ENCODE results near the gene MFSD2B.

Gene MFSD2B

DNA sequence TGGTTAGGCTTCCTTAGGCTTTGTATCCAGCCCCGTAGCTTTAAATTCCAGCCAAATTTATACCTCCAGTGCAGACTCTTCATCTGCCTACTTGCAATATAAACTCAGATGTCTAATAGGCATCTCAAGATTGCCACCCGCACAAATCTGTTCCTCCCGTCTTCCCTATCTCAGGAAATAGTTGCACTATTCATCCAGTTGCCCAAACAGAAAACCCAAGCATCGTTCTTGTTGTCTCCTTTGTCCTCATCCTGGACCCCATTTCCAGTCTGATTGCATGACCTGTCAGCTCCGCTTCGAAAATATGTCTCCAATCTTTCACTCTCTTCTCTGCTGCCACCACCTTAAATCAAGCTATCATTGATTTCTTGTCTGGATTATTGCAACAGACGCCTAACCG lies 41.9 kb downstream of the MFSD2B start:
- no peaks in the 10 kb centered on the region for H3K27me3 ChIP-seq (ENCODE audit: control insufficient read depth in 2 of 2, insufficient read depth in 2 of 2, low read length in 2 of 2)
- no peaks in the 10 kb centered on the region for H3K9me3 ChIP-seq (ENCODE audit: control insufficient read depth in 2 of 2, low read length in 2 of 2)
- H3K4me3 ChIP-seq (ENCODE audit: low read length in 2 of 2), result no peak overlapping the region
- H3K9ac ChIP-seq (ENCODE audit: low read depth in 1 of 2, low read length in 2 of 2), result no peak overlapping the region
- no peak overlapping the region for H3K27ac ChIP-seq (ENCODE audit: low read depth in 2 of 2, low read length in 2 of 2)
- no peaks in the 10 kb centered on the region for H3K36me3 ChIP-seq (ENCODE audit: control insufficient read depth in 2 of 2, insufficient read depth in 2 of 2, low read length in 2 of 2)
- peaks cover 5 to 6% of the 10 kb centered on the region in 2 donors for H3K4me1 ChIP-seq (ENCODE audit: control insufficient read depth in 2 of 2, insufficient read depth in 2 of 2, low read length in 2 of 2)

DNA sequence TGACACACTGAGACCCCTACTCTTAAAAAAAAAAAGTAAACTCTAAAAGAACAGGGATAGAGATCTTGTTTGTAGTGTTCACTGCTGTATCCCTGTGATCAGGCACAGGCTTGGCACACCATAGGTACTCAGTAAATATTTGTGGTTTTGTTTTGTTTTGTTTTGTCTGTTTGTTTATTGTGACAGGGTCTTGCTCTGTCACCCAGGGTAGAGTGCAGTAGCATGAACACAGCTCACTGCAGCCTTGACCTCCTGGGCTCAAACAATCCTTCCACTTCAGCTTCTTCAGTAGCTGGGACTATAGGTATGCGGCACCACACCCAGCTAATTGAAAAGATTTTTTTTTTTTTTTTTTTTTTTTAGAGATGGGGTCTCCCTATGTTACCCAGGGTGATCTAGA lies 43.1 kb downstream of the MFSD2B start:
- Histone ChIP-seq H3K9ac (ENCODE audit: low read depth in 1 of 2, low read length in 2 of 2) (no peak overlapping the region), H3K9me3 (ENCODE audit: control insufficient read depth in 2 of 2, low read length in 2 of 2) (no peaks in the 10 kb centered on the region), H3K27me3 (ENCODE audit: control insufficient read depth in 2 of 2, insufficient read depth in 2 of 2, low read length in 2 of 2) (no peaks in the 10 kb centered on the region), H3K4me3 (ENCODE audit: low read length in 2 of 2) (no peak overlapping the region), H3K36me3 (ENCODE audit: control insufficient read depth in 2 of 2, insufficient read depth in 2 of 2, low read length in 2 of 2) (no peaks in the 10 kb centered on the region), H3K27ac (ENCODE audit: low read depth in 2 of 2, low read length in 2 of 2) (no peak overlapping the region), H3K4me1 (ENCODE audit: control insufficient read depth in 2 of 2, insufficient read depth in 2 of 2, low read length in 2 of 2) (peaks cover 2 to 6% of the 10 kb centered on the region in 2 donors)

DNA sequence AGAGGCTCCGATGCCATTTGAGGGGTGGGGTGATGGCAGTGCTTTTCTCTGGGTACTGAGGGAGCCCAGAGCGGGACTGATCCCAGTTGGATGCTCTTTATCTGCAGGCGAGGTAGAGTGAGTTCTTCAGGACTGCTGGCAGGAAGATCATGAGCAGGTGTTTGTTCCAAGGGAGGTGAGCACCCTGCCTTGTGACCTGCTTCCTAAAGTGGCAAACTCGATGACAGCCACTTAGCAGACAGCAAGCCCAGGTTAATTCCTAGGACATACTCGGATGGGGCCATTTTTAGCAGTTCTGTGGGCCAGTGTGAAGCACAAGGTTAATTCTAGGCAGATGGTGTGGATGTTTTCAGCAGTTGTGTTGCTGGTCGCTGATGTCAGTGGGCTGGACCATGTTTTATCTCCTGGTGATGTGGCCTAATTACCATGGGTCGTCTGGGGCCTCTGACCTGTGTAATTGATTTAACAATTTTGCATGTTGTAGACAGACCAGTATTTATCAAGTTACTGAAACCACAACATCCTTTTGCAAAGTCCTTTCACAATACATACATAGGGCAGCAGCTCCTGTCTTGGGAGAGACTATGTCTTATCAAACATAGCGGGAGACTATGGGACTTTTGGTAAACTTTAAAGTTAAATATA lies 44.6 kb downstream of the MFSD2B start:
- H3K9me3 ChIP-seq (ENCODE audit: control insufficient read depth in 2 of 2, low read length in 2 of 2), result no peaks in the 10 kb centered on the region
- no peaks in the 10 kb centered on the region for H3K27me3 ChIP-seq (ENCODE audit: control insufficient read depth in 2 of 2, insufficient read depth in 2 of 2, low read length in 2 of 2)
- no peaks in the 10 kb centered on the region for H3K4me1 ChIP-seq (ENCODE audit: control insufficient read depth in 2 of 2, insufficient read depth in 2 of 2, low read length in 2 of 2)
- no peak overlapping the region for H3K9ac ChIP-seq (ENCODE audit: low read depth in 1 of 2, low read length in 2 of 2)
- H3K36me3 ChIP-seq (ENCODE audit: control insufficient read depth in 2 of 2, insufficient read depth in 2 of 2, low read length in 2 of 2), result no peaks in the 10 kb centered on the region
- no peak overlapping the region for H3K4me3 ChIP-seq (ENCODE audit: low read length in 2 of 2)
- no peak overlapping the region for H3K27ac ChIP-seq (ENCODE audit: low read depth in 2 of 2, low read length in 2 of 2)

DNA sequence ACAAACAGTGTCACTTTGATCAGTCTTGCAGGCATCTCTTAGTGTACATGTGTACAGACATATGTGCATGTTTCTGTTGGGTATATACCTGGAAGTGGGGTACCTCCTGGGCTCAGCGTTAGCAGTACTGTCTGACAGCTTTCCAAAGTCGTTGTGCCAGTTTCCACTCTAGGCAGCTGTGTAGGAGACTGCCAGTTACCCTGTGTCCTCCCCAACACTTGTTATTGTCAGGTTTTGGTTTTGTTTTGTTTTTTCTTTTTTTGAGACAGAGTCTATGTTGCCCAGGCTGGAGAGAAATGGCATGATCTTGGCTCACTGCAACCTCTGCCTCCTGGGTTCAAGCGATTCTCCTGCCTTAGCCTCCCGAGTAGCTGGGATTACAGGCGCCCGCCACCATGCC lies 45.9 kb downstream of the MFSD2B start:
- Histone ChIP-seq H3K4me1 (ENCODE audit: control insufficient read depth in 2 of 2, insufficient read depth in 2 of 2, low read length in 2 of 2) (no peaks in the 10 kb centered on the region), H3K9ac (ENCODE audit: low read depth in 1 of 2, low read length in 2 of 2) (no peak overlapping the region), H3K27ac (ENCODE audit: low read depth in 2 of 2, low read length in 2 of 2) (no peak overlapping the region), H3K9me3 (ENCODE audit: control insufficient read depth in 2 of 2, low read length in 2 of 2) (no peaks in the 10 kb centered on the region), H3K27me3 (ENCODE audit: control insufficient read depth in 2 of 2, insufficient read depth in 2 of 2, low read length in 2 of 2) (no peaks in the 10 kb centered on the region), H3K4me3 (ENCODE audit: low read length in 2 of 2) (no peak overlapping the region), H3K36me3 (ENCODE audit: control insufficient read depth in 2 of 2, insufficient read depth in 2 of 2, low read length in 2 of 2) (no peaks in the 10 kb centered on the region)

DNA sequence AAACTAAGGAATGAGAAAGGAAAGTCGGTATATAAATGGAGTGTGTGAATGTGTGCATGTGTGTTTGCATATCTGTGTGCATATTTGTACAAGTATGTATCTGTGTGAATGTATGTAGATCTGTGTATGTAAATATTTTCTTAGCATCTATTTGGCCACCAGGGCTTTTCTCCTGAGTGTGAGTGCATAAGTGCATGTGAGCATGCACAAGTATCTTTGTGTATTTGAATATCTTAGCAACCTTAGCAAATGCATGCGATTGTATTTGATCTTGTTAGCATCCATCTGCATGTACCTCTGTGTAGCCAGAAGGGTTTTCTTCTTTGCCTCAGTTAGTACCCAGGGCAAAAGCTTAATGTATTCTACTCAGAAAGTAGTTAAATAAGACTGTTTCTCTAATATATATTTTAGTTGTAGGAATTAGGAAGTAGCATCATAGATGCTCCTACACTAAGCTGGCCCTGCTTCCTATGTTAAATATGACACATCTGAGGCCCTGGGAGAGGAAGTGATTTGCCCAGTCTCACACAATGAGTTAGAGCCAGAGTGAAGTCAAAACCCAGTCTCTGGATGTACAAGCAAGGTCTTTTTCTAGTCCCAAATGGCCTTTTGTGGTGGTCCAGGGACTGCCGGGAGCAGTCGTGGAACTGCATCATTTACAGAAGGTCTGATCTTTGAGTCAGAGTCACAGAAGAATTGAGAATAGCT lies 48.8 kb downstream of the MFSD2B start:
- Histone ChIP-seq H3K36me3 (ENCODE audit: control insufficient read depth in 2 of 2, insufficient read depth in 2 of 2, low read length in 2 of 2) (peaks cover 0 to 3% of the 10 kb centered on the region in 2 donors), H3K4me1 (ENCODE audit: control insufficient read depth in 2 of 2, insufficient read depth in 2 of 2, low read length in 2 of 2) (no peaks in the 10 kb centered on the region), H3K9ac (ENCODE audit: low read depth in 1 of 2, low read length in 2 of 2) (no peak overlapping the region), H3K4me3 (ENCODE audit: low read length in 2 of 2) (no peak overlapping the region), H3K27me3 (ENCODE audit: control insufficient read depth in 2 of 2, insufficient read depth in 2 of 2, low read length in 2 of 2) (no peaks in the 10 kb centered on the region), H3K27ac (ENCODE audit: low read depth in 2 of 2, low read length in 2 of 2) (no peak overlapping the region), H3K9me3 (ENCODE audit: control insufficient read depth in 2 of 2, low read length in 2 of 2) (no peaks in the 10 kb centered on the region)

DNA sequence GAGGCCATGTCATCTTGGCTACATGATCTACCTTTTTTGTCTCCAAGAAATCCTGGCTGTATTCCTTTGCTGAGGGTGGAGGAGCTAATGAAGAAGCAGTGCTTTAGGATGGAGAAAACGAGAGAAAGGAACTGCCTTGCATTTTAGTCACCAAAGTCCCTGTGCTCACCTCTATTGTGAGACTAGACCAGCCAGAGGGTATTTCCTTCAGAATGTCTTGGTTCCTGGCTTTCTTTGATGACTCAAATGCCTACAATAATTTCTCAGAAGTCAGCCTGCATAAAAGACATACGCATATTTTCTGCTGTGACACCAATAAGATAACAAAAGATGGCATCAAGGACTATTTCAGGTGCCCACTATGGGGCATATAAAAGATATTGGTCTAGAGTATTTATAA lies 55.5 kb downstream of the MFSD2B start:
- H3K27ac ChIP-seq (ENCODE audit: low read depth in 2 of 2, low read length in 2 of 2), result no peak overlapping the region
- no peaks in the 10 kb centered on the region for H3K9me3 ChIP-seq (ENCODE audit: control insufficient read depth in 2 of 2, low read length in 2 of 2)
- H3K36me3 ChIP-seq (ENCODE audit: control insufficient read depth in 2 of 2, insufficient read depth in 2 of 2, low read length in 2 of 2), result peaks cover 24 to 34% of the 10 kb centered on the region in 2 donors
- no peaks in the 10 kb centered on the region for H3K27me3 ChIP-seq (ENCODE audit: control insufficient read depth in 2 of 2, insufficient read depth in 2 of 2, low read length in 2 of 2)
- H3K4me1 ChIP-seq (ENCODE audit: control insufficient read depth in 2 of 2, insufficient read depth in 2 of 2, low read length in 2 of 2), result no peaks in the 10 kb centered on the region
- no peak overlapping the region for H3K9ac ChIP-seq (ENCODE audit: low read depth in 1 of 2, low read length in 2 of 2)
- H3K4me3 ChIP-seq (ENCODE audit: low read length in 2 of 2), result no peak overlapping the region

DNA sequence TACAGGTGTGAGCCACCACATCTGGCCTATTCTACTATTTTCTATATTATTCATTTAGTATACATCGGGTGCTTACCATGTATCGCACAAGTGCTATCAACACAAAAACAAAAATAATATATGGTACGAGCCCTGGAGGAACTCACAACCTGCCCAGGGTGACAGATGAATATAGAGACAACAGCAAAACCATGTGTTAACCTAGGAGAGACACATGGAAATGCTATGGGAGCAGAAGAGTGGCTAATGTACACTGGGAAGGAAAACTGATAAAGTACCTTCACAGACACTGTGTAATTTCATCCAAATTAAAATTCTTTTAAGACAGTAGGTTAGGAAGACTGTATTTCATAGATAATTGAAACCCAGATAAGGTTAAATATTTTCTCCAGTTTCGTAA lies 62.4 kb downstream of the MFSD2B start:
- no peaks in the 10 kb centered on the region for H3K9me3 ChIP-seq (ENCODE audit: control insufficient read depth in 2 of 2, low read length in 2 of 2)
- H3K9ac ChIP-seq (ENCODE audit: low read depth in 1 of 2, low read length in 2 of 2), result no peak overlapping the region
- H3K27ac ChIP-seq (ENCODE audit: low read depth in 2 of 2, low read length in 2 of 2), result no peak overlapping the region
- no peak overlapping the region for H3K4me3 ChIP-seq (ENCODE audit: low read length in 2 of 2)
- no peaks in the 10 kb centered on the region for H3K27me3 ChIP-seq (ENCODE audit: control insufficient read depth in 2 of 2, insufficient read depth in 2 of 2, low read length in 2 of 2)
- H3K4me1 ChIP-seq (ENCODE audit: control insufficient read depth in 2 of 2, insufficient read depth in 2 of 2, low read length in 2 of 2), result peaks cover 8 to 11% of the 10 kb centered on the region in 2 donors
- peaks cover 26 to 42% of the 10 kb centered on the region in 2 donors for H3K36me3 ChIP-seq (ENCODE audit: control insufficient read depth in 2 of 2, insufficient read depth in 2 of 2, low read length in 2 of 2)

DNA sequence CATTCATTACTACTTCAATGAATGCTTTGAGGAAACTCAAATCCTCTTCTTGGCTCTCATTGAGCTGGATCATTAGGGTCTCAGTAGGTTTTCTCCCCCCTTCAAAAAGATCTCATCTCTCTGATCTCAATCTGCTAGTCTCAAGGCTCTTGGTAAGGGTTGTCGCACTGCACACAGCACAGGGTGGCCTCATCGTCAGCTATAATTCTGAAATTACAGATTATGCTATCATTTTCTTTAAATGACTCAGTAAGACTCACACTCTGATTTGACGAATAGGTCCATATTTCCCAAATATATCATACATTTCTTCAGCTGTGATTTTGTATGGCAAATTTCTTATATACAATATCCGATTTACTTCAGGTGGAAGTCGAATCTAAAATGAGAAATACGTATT lies 63.9 kb downstream of the MFSD2B start:
- Histone ChIP-seq H3K9ac (ENCODE audit: low read depth in 1 of 2, low read length in 2 of 2) (no peak overlapping the region), H3K9me3 (ENCODE audit: control insufficient read depth in 2 of 2, low read length in 2 of 2) (no peaks in the 10 kb centered on the region), H3K4me1 (ENCODE audit: control insufficient read depth in 2 of 2, insufficient read depth in 2 of 2, low read length in 2 of 2) (peaks cover 14 to 21% of the 10 kb centered on the region in 2 donors), H3K27ac (ENCODE audit: low read depth in 2 of 2, low read length in 2 of 2) (no peak overlapping the region), H3K27me3 (ENCODE audit: control insufficient read depth in 2 of 2, insufficient read depth in 2 of 2, low read length in 2 of 2) (no peaks in the 10 kb centered on the region), H3K4me3 (ENCODE audit: low read length in 2 of 2) (no peak overlapping the region), H3K36me3 (ENCODE audit: control insufficient read depth in 2 of 2, insufficient read depth in 2 of 2, low read length in 2 of 2) (peaks cover 21 to 32% of the 10 kb centered on the region in 2 donors)

DNA sequence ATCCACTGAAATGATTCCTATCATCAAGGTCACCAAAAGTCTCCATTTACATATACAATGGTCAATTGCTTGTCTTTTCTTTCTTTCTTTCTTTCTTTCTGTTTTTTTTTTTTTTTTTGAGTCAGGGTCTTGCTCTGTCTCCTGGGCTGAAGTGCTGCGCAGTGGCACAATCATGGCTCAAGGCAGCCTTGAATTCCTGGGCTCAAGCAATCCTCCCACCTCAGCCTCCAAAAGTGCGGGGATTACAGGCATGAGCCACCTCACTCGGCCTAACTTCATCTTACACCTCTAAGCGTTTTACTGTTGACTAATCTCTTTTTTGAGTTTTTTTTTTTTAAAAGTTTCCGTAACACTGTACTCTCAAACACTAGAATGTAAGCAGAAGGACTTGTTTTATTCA lies 65.4 kb downstream of the MFSD2B start:
- H3K27ac ChIP-seq (ENCODE audit: low read depth in 2 of 2, low read length in 2 of 2), result peak overlapping the region in 1 of 2 donors; percentile 93
- H3K9ac ChIP-seq (ENCODE audit: low read depth in 1 of 2, low read length in 2 of 2), result peak overlapping the region; percentile 92 to 98
- H3K4me1 ChIP-seq (ENCODE audit: control insufficient read depth in 2 of 2, insufficient read depth in 2 of 2, low read length in 2 of 2), result peaks cover 14 to 21% of the 10 kb centered on the region in 2 donors
- no peaks in the 10 kb centered on the region for H3K27me3 ChIP-seq (ENCODE audit: control insufficient read depth in 2 of 2, insufficient read depth in 2 of 2, low read length in 2 of 2)
- peak overlapping the region; percentile 87 to 98 for H3K4me3 ChIP-seq (ENCODE audit: low read length in 2 of 2)
- no peaks in the 10 kb centered on the region for H3K9me3 ChIP-seq (ENCODE audit: control insufficient read depth in 2 of 2, low read length in 2 of 2)
- H3K36me3 ChIP-seq (ENCODE audit: control insufficient read depth in 2 of 2, insufficient read depth in 2 of 2, low read length in 2 of 2), result peaks cover 20 to 29% of the 10 kb centered on the region in 2 donors

Measured in mucosa of rectum (tissue), 2 donors.